HEK293 (cell line): ENCODE data around the gene PKP3.
"Not testable (repeated sequence)": the region's sequence is repeated elsewhere in the genome, so short reads cannot be mapped to it uniquely, and the experiment has no call there.

Experiments
- CTCF ChIA-PET: fragments of 350-600 bp; formaldehyde crosslinking; extraction: SDS; loops from one replicate; lab custom pipeline; 2021; ENCODE audit warnings: antibody characterized with exemption; lab: Yijun Ruan, JAX
- POLR2A ChIA-PET: fragments of 300-600 bp; formaldehyde crosslinking; extraction: SDS; loops from one replicate; lab custom pipeline; 2020; ENCODE audit warnings: antibody characterized with exemption, inconsistent platforms; lab: Yijun Ruan, JAX
- H3K27ac ChIP-seq: fragments of 200-500 bp; sonication (Bioruptor generic); 2 replicates; pipeline ENCODE4 v1.5.1; 2014; ENCODE audit warnings: low read depth, low read length, control low read depth, inconsistent platforms; ENCODE audit errors: extremely low read depth
- H3K36me3 ChIP-seq, 2 experiments: fragments of 200-500 bp in 1 of 2; sonication (Bioruptor generic) in 1 of 2; 1 replicate in 1 of 2; 2 replicates in 1 of 2; pipeline ENCODE4 v1.5.1; 2014 to 2017; ENCODE audit warnings: inconsistent platforms in 2 of 2, low read length in 2 of 2; ENCODE audit not compliant: control insufficient read depth in 2 of 2, insufficient read depth in 1 of 2
- H3K4me1 ChIP-seq: fragments of 200-500 bp; sonication (Bioruptor generic); 2 replicates; pipeline ENCODE4 v1.5.1; 2014; ENCODE audit warnings: mild to moderate bottlenecking, low read length, inconsistent platforms; ENCODE audit not compliant: control insufficient read depth, insufficient read depth
- H3K4me3 ChIP-seq: 2 replicates; pipeline ENCODE4 v1.5.1; 2011; ENCODE audit warnings: low read depth, mild to moderate bottlenecking, control low read depth, low read length, moderate library complexity
- H3K9me3 ChIP-seq: fragments of 200-500 bp; sonication (Bioruptor generic); 2 replicates; pipeline ENCODE4 v1.5.1; 2014; ENCODE audit warnings: low read depth, low read length, inconsistent platforms; ENCODE audit not compliant: control insufficient read depth, insufficient read depth
- BCL6B ChIP-seq: fragments of 450-650 bp; formaldehyde crosslinking; IDR thresholded peaks from 2 replicates; pipeline ENCODE4 v1.5.1; 2017; ENCODE audit warnings: missing biosample characterization, missing genetic modification characterization
- INSM2 ChIP-seq: fragments of 450-650 bp; formaldehyde crosslinking; IDR thresholded peaks from 2 replicates; pipeline ENCODE4 v1.5.1; 2016; ENCODE audit warnings: missing biosample characterization, missing genetic modification characterization
- WT1 ChIP-seq: fragments of 450-650 bp; formaldehyde crosslinking; IDR thresholded peaks from 2 replicates; pipeline ENCODE4 v1.5.1; 2016; ENCODE audit warnings: missing biosample characterization, missing genetic modification characterization
- ZBTB10 ChIP-seq: fragments of 450-650 bp; formaldehyde crosslinking; IDR thresholded peaks from 2 replicates; pipeline ENCODE4 v1.5.1; 2016; ENCODE audit warnings: missing biosample characterization, missing genetic modification characterization
- ZBTB7A ChIP-seq: fragments of 450-650 bp; formaldehyde crosslinking; IDR thresholded peaks from 2 replicates; pipeline ENCODE4 v1.5.1; 2016; ENCODE audit warnings: low read depth, missing biosample characterization, missing genetic modification characterization
- ZFHX2 ChIP-seq: fragments of 450-650 bp; formaldehyde crosslinking; conservative IDR thresholded peaks from 2 replicates; pipeline ENCODE4 v1.5.1; 2016; ENCODE audit warnings: missing biosample characterization, missing genetic modification characterization
- ZNF121 ChIP-seq: fragments of 450-650 bp; formaldehyde crosslinking; IDR thresholded peaks from 2 replicates; pipeline ENCODE4 v1.5.1; 2016; ENCODE audit warnings: missing biosample characterization, missing genetic modification characterization
- ZNF398 ChIP-seq: fragments of 450-650 bp; formaldehyde crosslinking; IDR thresholded peaks from 2 replicates; pipeline ENCODE4 v1.5.1; 2017; ENCODE audit warnings: missing biosample characterization, missing genetic modification characterization
- ZNF423 ChIP-seq: fragments of 450-650 bp; formaldehyde crosslinking; IDR thresholded peaks from 2 replicates; pipeline ENCODE4 v1.5.1; 2016; ENCODE audit warnings: missing biosample characterization, missing genetic modification characterization
- ZNF433 ChIP-seq: fragments of 450-650 bp; formaldehyde crosslinking; IDR thresholded peaks from 2 replicates; pipeline ENCODE4 v1.5.1; 2016; ENCODE audit warnings: missing biosample characterization, missing genetic modification characterization, low read depth
- ZNF580 ChIP-seq: fragments of 450-650 bp; formaldehyde crosslinking; IDR thresholded peaks from 2 replicates; pipeline ENCODE4 v1.5.1; 2016; ENCODE audit warnings: missing biosample characterization, missing genetic modification characterization
- ZNF701 ChIP-seq: fragments of 450-650 bp; formaldehyde crosslinking; IDR thresholded peaks from 2 replicates; pipeline ENCODE4 v1.5.1; 2016; ENCODE audit warnings: missing biosample characterization, missing genetic modification characterization
- ZNF747 ChIP-seq: fragments of 450-650 bp; formaldehyde crosslinking; IDR thresholded peaks from 2 replicates; pipeline ENCODE4 v1.5.1; 2016; ENCODE audit warnings: missing biosample characterization, missing genetic modification characterization
- ZNF768 ChIP-seq: fragments of 450-650 bp; formaldehyde crosslinking; IDR thresholded peaks from 2 replicates; pipeline ENCODE4 v1.5.1; 2018; ENCODE audit warnings: missing biosample characterization, mild to moderate bottlenecking, missing genetic modification characterization
- ZNF837 ChIP-seq: fragments of 450-650 bp; formaldehyde crosslinking; IDR thresholded peaks from 2 replicates; pipeline ENCODE4 v1.5.1; 2016; ENCODE audit warnings: missing biosample characterization, missing genetic modification characterization

PKP3 gene

GRCh38 chr11:346529-346928 lies 47.5 kb upstream of the PKP3 start:
- H3K9me3 ChIP-seq, result no peaks in the 10 kb centered on the region
- H3K4me1 ChIP-seq, result no peaks in the 10 kb centered on the region
- TF ChIP-seq ZNF121 (tag by site-specific recombination) (0 out of 2 replicates have a peak, but pooled peaks have one; percentile 38), ZBTB10 (no peak)
- H3K36me3 ChIP-seq, result no peaks in the 10 kb centered on the region
- no peak overlapping the region for H3K27ac ChIP-seq
- POLR2A ChIA-PET, result no interaction called here
- H3K4me3 ChIP-seq, result no peak overlapping the region
- CTCF ChIA-PET, result interaction anchor here (0.6 kb wide), 1 partner anchor 21 kb away, joined by 3 read pairs; no protein-coding TSS in a partner anchor

GRCh38 chr11:349270-349954 lies 44.6 kb upstream of the PKP3 start:
- H3K9me3 ChIP-seq, H3K4me3 ChIP-seq, H3K36me3 ChIP-seq, H3K4me1 ChIP-seq, H3K27ac ChIP-seq: not testable (repeated sequence)
- CTCF ChIA-PET, result interaction anchor here (0.7 to 1.3 kb wide), 4 partner anchors 11 to 99 kb away, joined by 3 to 7 read pairs (median 5); no protein-coding TSS in a partner anchor
- POLR2A ChIA-PET, result interaction anchor here (0.9 kb wide), 1 partner anchor 56 kb away, joined by 3 read pairs; no protein-coding TSS in a partner anchor

GRCh38 chr11:350033-350722 lies 43.8 kb upstream of the PKP3 start:
- H3K4me1 ChIP-seq, H3K36me3 ChIP-seq, POLR2A ChIA-PET, H3K27ac ChIP-seq, CTCF ChIA-PET, H3K4me3 ChIP-seq, H3K9me3 ChIP-seq: not testable (repeated sequence)
- 0 out of 2 replicates have a peak, but pooled peaks have one; percentile 14 for TF ChIP-seq ZFHX2 (tag by site-specific recombination)

GRCh38 chr11:350723-351255 lies 43.2 kb upstream of the PKP3 start:
- H3K27ac ChIP-seq, result no peak overlapping the region
- ChIA-PET CTCF (no interaction called here), POLR2A (no interaction called here)

GRCh38 chr11:351411-351810 lies 42.6 kb upstream of the PKP3 start:
- Histone ChIP-seq H3K4me3 (no peak overlapping the region), H3K4me1 (no peaks in the 10 kb centered on the region), H3K9me3 (no peaks in the 10 kb centered on the region), H3K36me3 (no peaks in the 10 kb centered on the region), H3K27ac (no peak overlapping the region)
- ChIA-PET CTCF (interaction anchor here (0.7 kb wide), 1 partner anchor 34 kb away, joined by 3 read pairs; no protein-coding TSS in a partner anchor), POLR2A (no interaction called here)
- TF ChIP-seq INSM2 (tag by site-specific recombination) (no peak), ZNF747 (no peak), ZNF768 (no peak), BCL6B (tag by site-specific recombination) (no peak), ZNF398 (tag by site-specific recombination) (no peak), WT1 (tag by site-specific recombination) (no peak)

More at GRCh38 chr11:350723-351255, 43.2 kb upstream of the PKP3 start:
- Histone ChIP-seq H3K4me3 (no peak overlapping the region), H3K36me3 (no peaks in the 10 kb centered on the region), H3K9me3 (no peaks in the 10 kb centered on the region), H3K4me1 (no peaks in the 10 kb centered on the region)
- TF ChIP-seq ZNF701 (tag by site-specific recombination) (no peak), ZNF433 (tag by site-specific recombination) (no peak), ZNF580 (tag by site-specific recombination) (no peak), ZNF423 (tag by site-specific recombination) (no peak), ZNF837 (tag by site-specific recombination) (no peak), ZBTB7A (tag by site-specific recombination) (no peak)
